Measurements from ENCODE around the gene GPR61. TPM values are rescaled to one million over a fixed set of nuclear protein-coding genes. Genes with fewer than 3 reads are reported as not detected.

GPR61 gene
- total RNA-seq, 1 donor from 2014 or later = 0.13 TPM

DNA sequence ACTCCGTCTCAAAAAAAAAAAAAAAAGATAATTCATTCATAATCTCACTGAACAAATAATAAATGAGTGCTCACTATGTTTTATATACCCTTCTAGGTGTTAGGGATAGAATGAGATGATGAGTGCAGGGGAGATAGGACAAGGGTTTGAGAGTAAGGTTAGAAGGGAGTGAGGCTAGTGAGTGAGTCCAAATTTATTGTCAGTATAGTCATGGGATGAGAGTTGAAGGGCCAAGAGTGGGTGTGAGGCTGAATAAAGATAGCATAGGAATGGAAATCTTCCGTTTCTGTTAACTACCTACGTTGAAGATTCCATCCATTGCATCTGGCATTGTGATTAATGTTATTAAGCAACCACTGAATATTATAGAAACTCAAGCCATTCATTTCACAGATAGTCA is 25.6 kb downstream of the GPR61 start:
- no peak for DNase-seq (ENCODE audit: low read depth in 2 of 2)

DNA sequence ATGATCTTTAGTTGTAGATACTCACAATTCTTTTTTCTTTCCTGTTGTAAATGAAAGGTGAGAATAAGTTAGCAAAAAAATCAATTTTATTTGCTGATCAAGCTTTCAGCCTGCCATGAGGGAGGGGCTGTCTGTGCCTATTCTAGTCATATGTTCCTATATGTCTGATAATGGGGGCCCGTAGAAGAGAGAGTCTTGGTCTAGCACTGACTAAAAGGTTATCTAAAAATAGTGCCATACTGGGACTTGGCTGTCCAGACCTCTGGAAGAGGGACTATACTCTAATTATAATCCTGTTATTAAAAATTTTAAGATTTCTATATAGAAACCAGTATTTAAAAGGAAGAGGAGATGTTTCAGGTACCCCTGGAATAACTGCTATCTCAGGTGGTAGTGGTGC is 27.3 kb downstream of the GPR61 start:
- no peak for DNase-seq (ENCODE audit: low read depth in 2 of 2)

GRCh38 chr1:109567877-109568672 is 28.4 kb downstream of the GPR61 start:
- DNase-seq (ENCODE audit: low read depth in 2 of 2) = no peak

- peak in 1 of 2 donors; percentile 35 for DNase-seq (ENCODE audit: low read depth in 2 of 2)
These were observed 29.7 kb downstream of the GPR61 start for GRCh38 chr1:109569323-109569722.

DNA sequence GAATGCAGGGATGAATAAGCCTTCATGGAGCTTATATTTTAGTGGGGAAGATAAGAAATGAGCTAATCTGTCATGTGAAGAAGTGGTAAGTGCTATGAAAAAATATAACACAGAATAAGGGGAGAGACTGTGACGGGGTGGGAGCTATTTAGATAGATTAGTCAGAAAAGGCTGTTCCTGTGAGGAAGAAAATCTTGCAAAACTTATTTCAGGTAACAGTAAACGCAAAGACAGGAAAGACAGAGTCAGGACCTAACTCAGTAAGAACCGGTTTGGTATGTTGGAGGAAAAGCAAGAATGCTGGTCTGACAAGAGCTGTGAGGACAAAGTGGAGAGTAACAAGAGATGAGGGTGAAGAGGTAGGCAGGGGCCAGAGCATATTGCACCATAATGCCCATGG is 30.7 kb downstream of the GPR61 start:
- DNase-seq (ENCODE audit: low read depth in 2 of 2) = peak in 1 of 2 donors; percentile 11

- no peak for DNase-seq (ENCODE audit: low read depth in 2 of 2)
These were observed 34.1 kb downstream of the GPR61 start for GRCh38 chr1:109573785-109574184.

- no peak for DNase-seq (ENCODE audit: low read depth in 2 of 2)
These were observed 39.3 kb downstream of the GPR61 start for GRCh38 chr1:109578947-109579443.

DNA sequence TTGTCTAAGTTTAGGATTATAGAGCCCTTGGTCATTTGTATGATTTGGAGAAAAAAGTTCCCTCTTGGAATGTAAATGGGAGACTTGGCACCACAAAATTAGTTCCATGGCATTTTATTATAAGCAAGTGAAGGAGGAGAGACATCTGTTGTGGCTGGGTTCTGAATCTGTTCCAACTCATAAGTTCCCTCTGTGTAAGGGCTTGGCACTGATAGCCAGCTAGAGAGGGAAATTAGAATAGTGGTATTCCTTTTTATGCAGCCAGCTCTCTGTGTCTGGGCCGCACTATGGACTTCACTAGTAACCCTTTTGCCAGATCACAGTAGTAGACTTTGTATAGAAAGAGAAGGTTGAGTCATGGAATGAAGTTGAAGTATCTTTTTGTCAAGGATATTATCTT is 39.8 kb downstream of the GPR61 start:
- no peak for DNase-seq (ENCODE audit: low read depth in 2 of 2)

GRCh38 chr1:109582021-109582420 is 42.3 kb downstream of the GPR61 start:
- no peak for DNase-seq (ENCODE audit: low read depth in 2 of 2)

- DNase-seq (ENCODE audit: low read depth in 2 of 2) = no peak
These were observed 45.1 kb downstream of the GPR61 start for GRCh38 chr1:109584766-109585165.

GRCh38 chr1:109586055-109586454 is 46.4 kb downstream of the GPR61 start:
- no peak for DNase-seq (ENCODE audit: low read depth in 2 of 2)

DNA sequence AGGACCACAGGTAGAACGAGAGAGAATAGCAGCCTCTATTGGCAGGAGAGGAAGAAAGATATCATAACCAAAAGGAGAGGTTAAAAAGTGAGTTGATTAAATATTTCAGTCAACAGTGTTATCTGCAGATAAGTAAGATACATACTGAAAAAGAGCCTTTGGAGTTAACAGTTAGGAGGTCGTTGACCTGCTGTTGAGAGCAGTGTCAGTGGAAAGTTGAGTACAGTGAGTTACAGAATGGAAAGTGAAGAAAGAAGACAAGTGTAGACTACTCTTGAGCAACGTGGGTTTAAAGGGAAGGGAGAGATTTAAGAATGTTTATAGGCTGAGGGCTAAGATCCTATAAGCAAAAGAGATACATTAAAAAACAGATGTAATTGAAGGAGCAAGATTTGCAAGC is 49.5 kb downstream of the GPR61 start:
- no peak for DNase-seq (ENCODE audit: low read depth in 2 of 2)

- no peak for DNase-seq (ENCODE audit: low read depth in 2 of 2)
These were observed 50.0 kb downstream of the GPR61 start for GRCh38 chr1:109589679-109590078.

DNA sequence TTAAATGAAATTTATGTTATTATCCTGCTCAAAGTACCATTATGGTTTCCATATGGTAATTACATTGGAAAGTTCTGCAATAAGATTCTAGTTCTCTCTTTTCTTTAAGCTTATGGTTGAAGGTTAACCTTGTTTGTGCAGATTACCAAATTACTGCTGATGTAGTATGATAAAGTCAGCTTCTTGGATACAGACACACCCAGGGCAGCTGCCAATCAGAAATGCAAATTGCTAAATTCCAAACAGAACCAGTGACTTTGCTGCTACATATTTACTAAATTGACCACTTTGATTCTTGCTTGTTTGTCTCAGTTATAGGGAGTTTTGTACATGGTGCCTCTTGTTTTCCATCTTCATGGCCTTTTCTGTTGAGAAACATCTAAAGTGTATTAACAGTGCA is 53.2 kb downstream of the GPR61 start:
- DNase-seq (ENCODE audit: low read depth in 2 of 2) = no peak

- peak in 1 of 2 donors; percentile 34 for DNase-seq (ENCODE audit: low read depth in 2 of 2)
These were observed 55.9 kb downstream of the GPR61 start for GRCh38 chr1:109595531-109595930.

Other genes with a start within 250 kb of the GPR61 start
- not detected in 2 replicates for gene MYBPHL, start 232.9 kb upstream of the GPR61 start, total RNA-seq
- 9.4 and 14.5 TPM in 2 replicates for gene SORT1, start 142.0 kb upstream of the GPR61 start, total RNA-seq
- gene PSMA5, start 113.4 kb upstream of the GPR61 start, total RNA-seq = 46.7 and 49.7 TPM in 2 replicates
- gene SYPL2, start 73.3 kb upstream of the GPR61 start, total RNA-seq = under 0.01 TPM in 1 of 2 replicates, not detected in the other
- 0.90 and 1.3 TPM in 2 replicates for gene ATXN7L2, start 56.0 kb upstream of the GPR61 start, total RNA-seq
- gene CYB561D1, start 45.8 kb upstream of the GPR61 start, total RNA-seq = 3.1 and 4.6 TPM in 2 replicates
- gene AMIGO1, start 30.1 kb upstream of the GPR61 start, total RNA-seq = 0.64 and 1.0 TPM in 2 replicates
- gene GNAI3, start 8.7 kb downstream of the GPR61 start, total RNA-seq = 11.4 and 14.9 TPM in 2 replicates
- 0.13 TPM in 1 of 2 replicates, not detected in the other for gene GNAT2, start 79.7 kb downstream of the GPR61 start, total RNA-seq
- gene AMPD2, start 80.0 kb downstream of the GPR61 start, total RNA-seq = 24.3 and 37.2 TPM in 2 replicates
- 1.2 and 1.3 TPM in 2 replicates for gene GSTM4, start 116.2 kb downstream of the GPR61 start, total RNA-seq
- gene GSTM2, start 128.2 kb downstream of the GPR61 start, total RNA-seq = 1.3 and 3.0 TPM in 2 replicates
- gene GSTM1, start 147.9 kb downstream of the GPR61 start, total RNA-seq = not detected in 2 replicates
- 0.25 TPM in 1 of 2 replicates, not detected in the other for gene GSTM5, start 172.4 kb downstream of the GPR61 start, total RNA-seq
- gene GSTM3, start 201.2 kb downstream of the GPR61 start, total RNA-seq = 39.4 and 61.2 TPM in 2 replicates
- not detected in 2 replicates for gene EPS8L3, start 224.1 kb downstream of the GPR61 start, total RNA-seq